GM18868 (cell line): ENCODE results near the gene MRFAP1L1.

Source experiments
- ATAC-seq: cut with Tn5 transposase; IDR thresholded peaks from one replicate; pipeline ENCODE4 v1.9.1; 2021; ENCODE audit warnings: mild to moderate bottlenecking, moderate library complexity; ENCODE audit not compliant: unreplicated experiment

Gene MRFAP1L1

DNA sequence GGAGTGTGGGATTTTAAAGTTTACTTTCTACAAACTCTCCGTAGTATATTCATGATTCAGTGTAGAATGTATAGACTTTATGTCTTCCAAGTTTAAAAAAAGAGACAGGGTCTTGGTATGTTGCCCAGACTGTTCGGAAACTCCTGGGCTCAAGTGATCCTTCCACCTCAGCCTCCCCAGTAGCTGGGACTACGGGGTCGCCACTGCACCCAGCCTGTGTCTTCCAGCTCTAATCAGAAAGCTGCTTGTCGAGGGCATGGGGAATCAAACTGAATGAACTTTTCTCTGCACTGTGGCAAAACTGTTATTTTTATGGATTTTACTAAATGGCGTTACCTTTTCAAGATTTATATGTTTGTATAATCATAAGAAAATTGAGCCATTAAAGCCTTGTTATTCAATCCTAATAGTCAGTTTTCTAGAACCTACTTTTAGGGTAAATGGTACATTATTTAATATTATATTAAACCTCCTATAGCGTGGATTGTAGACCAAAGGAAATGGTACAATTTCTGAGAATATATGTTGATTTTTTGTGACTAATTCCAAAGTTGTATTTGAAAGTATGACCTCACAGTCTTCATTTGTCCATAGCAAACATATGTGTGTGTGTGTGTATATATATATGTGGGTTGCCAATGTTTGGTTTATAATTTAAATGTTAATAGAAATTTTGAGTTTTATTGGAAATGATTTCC lies 7.4 kb upstream of the MRFAP1L1 start:
- no peak for ATAC-seq

GRCh38 chr4:6716018-6716911 lies 6.6 kb upstream of the MRFAP1L1 start, which contains the start of gene BLOC1S4:
Gene BLOC1S4 (plus strand): TSS chr4:6716174. CDS start chr4:6716210, 36 bp downstream.
- ATAC-seq = peak; percentile 79

DNA sequence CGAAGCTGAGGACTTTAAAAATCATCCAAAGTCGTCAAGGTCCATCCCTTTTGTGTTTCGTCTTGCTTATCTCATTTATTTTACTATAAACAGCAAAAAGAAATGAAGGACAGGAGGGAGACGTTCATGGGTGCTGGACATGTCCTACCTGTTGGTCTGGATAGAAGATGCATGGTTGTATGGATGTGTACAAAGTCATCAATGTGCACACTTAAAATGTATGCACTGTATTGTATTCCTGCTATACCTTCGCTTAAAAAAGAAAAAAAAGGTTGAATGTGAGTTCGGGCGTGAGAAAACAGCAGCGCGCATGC lies 6.0 kb upstream of the MRFAP1L1 start:
- no peak for ATAC-seq

- ATAC-seq = no peak
Observed at GRCh38 chr4:6714954-6715353, 5.3 kb upstream of the MRFAP1L1 start.

DNA sequence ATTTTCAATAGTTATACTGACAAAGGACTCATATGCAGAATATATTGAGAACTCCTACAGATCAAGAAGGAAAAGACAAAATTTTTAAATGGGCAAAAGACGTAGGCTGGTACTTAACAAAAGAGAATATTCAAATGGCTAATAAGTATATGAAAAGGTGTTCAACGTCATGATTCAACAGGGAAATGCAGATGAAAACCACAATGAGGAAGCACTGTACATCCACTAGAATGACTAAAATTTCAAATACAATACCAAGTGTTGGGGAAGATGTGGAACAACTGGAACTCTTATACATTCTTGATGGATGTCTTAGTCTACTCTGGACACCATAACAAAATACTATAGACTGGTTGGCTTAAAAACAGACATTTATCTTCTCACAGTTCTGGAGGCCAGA lies 1.3 kb upstream of the MRFAP1L1 start:
- no peak for ATAC-seq

DNA sequence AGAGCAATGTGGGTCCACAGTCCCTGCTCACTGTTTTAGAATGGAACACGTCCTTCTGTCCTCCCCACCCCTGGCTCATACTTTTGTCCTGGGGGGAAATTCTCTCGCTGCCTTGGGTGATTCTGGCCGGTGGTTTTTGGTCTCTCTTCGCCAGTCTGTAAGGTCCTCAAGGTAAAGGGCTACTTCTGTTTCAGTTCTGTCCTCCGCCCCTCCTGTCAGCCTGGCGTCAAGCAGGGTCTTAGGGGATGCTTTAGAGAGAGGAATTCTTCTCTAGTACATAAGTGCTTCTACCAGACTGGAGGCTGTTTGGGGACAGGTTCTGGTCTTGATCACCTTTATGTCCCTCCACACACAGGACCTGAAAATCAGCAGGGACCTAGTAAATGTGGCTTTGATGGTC lies 617 bp upstream of the MRFAP1L1 start:
- ATAC-seq = no peak

- no peak for ATAC-seq
Observed at GRCh38 chr4:6706173-6706572, 3.5 kb downstream of the MRFAP1L1 start.

DNA sequence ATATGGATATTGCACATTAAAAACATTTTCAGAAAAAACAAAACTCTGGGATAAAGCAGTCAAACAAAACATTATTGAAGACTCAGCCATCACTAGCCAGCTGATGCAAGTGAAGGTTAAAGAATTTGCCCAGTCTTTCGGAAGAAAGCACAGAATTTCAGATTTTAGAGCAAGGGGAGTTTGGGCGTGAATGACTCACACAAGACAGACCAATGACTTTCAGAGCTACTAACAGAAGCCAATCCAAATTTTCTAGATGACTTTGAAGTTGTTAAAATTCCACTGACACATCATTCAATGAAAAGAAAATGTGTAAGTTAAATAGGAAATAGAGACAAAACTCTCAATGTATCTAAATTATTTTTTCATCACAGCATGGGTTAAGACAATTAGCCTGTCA lies 4.0 kb downstream of the MRFAP1L1 start:
- ATAC-seq = no peak

GRCh38 chr4:6703786-6704185 lies 5.9 kb downstream of the MRFAP1L1 start:
- ATAC-seq = no peak

DNA sequence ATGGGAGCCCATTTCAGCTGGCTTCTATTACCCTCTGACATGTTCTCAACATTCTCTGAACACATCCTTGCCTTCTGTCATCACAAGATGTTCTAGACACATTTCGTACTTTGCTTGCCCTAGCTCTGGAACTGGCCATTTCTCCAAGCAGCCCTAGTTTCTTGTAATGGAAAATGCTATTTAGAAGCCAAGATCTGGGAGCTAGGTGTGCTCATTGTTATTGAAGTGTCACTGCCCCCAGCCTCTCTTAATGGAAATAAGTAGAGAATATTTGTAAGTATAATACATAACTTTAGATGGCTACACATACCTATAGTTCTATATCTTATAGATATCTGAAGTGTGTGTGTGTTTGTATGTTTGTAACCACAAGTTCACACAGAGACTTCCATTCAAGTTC lies 6.9 kb downstream of the MRFAP1L1 start:
- no peak for ATAC-seq

- no peak for ATAC-seq
Observed at GRCh38 chr4:6701371-6701770, 8.3 kb downstream of the MRFAP1L1 start.

DNA sequence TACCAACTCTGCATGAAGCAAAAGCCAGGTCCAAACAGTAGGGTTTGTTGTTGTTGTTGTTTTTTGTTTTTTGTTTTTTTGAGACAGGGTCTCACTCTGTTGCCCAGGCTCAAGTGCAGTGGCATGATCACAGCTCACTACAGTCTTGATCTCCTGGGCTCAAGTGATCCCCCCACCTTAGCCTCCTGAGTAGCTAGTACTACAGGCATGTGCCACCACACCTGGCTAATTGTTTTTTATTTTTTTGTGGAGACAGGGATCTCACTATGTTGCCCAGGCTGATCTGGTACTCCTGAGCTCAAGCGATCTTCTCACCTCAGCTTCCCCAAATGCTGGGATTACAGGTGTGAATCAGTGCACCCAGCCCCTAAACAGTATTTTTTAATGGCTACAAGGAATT lies 9.8 kb downstream of the MRFAP1L1 start:
- no peak for ATAC-seq

DNA sequence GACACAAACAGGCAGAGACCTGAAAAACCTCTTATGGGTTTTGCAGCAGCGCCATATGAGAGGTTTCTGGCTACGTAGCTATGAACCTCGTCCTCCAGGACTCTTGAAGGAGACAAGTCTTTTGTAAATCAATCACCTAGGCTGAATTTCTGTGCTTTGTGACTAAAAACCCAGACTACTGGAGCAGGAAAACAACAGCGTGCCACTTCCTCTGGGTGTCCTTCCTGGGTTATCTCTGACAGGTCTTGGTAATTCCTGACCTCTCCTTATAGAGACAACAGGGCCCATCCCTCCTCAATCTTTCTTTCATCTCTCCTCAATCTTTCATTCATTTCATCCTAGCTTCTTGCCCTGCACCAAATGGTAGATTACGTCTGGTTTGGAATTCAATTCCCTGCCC lies 10.3 kb downstream of the MRFAP1L1 start:
- no peak for ATAC-seq

GRCh38 chr4:6697131-6697530 lies 12.5 kb downstream of the MRFAP1L1 start:
- no peak for ATAC-seq

DNA sequence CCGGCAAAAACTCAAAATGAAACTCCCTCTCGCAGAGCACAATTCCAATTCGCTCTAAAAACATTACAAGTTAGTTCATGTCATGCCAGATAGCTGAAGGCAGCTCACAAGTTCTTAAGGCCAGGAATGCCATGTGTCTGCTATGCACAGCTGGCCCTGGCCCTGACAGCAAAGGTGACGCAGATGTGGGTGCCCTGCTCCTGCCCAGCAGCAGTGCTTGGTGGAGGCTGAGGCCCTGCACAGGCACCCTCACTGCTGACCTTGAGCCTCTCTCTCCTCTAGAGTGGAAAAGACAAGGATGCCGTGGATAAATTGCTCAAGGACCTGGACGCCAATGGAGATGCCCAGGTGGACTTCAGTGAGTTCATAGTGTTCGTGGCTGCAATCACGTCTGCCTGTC lies 13.1 kb downstream of the MRFAP1L1 start:
- no peak for ATAC-seq

GRCh38 chr4:6695660-6696610 lies 13.7 kb downstream of the MRFAP1L1 start:
- no peak for ATAC-seq

GRCh38 chr4:6694177-6694901 lies 15.3 kb downstream of the MRFAP1L1 start:
- ATAC-seq = no peak

- no peak for ATAC-seq
Observed at GRCh38 chr4:6693231-6694176, 16.2 kb downstream of the MRFAP1L1 start, which contains the start of gene S100P. Gene S100P (plus strand): TSS chr4:6693878. CDS start chr4:6693933, 55 bp downstream.

DNA sequence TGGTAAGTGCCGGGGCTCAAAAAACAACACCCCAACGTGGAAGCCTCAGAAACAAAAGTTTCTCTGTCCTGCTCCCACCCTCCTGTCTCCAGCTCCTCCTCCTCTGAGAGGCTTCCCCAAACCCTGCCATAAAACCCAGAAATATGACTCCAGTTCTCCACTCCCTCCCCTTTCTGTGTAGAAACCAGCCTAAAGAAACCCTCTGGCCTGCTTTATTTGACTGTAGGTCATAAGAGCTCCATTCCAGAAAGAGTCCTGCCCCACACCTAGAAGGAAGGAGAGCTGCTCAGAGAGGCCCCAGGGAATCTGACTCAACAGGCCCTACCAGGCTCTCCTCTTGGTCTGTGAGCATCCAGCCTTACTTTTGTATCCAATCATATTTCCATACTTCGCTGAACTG lies 16.9 kb downstream of the MRFAP1L1 start:
- no peak for ATAC-seq
